Measurements from ENCODE around the gene LTO1. TPM values are rescaled to one million over a fixed set of nuclear protein-coding genes. Genes with fewer than 3 reads are reported as not detected.

The LTO1 gene
- polyA plus RNA-seq, 1 of the 3 experiments (the other 2 are of a cell fraction) = 30.8 TPM

DNA sequence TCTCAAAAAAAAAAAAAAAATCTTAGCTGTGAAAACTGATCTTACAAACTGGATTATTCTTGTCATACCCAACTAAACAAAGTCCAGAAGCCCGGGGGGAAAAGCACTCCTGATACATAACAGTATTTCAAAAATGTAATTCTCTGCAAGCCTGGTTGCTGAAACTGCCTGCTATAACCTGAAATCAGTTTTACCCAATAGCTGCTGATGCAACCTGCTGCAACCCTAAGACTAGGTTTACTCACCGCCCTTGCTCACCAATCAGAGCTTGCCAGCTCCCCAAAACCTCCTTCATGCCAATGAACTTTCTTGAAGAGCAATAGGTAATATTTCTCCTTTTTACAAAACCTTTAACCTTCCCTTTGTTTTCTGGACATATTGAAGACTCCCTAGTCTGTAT lies 16.3 kb upstream of the LTO1 start:
- H3K4me3 ChIP-seq (ENCODE audit: low read depth in 2 of 2, low read length in 1 of 2) = no peak overlapping the region

DNA sequence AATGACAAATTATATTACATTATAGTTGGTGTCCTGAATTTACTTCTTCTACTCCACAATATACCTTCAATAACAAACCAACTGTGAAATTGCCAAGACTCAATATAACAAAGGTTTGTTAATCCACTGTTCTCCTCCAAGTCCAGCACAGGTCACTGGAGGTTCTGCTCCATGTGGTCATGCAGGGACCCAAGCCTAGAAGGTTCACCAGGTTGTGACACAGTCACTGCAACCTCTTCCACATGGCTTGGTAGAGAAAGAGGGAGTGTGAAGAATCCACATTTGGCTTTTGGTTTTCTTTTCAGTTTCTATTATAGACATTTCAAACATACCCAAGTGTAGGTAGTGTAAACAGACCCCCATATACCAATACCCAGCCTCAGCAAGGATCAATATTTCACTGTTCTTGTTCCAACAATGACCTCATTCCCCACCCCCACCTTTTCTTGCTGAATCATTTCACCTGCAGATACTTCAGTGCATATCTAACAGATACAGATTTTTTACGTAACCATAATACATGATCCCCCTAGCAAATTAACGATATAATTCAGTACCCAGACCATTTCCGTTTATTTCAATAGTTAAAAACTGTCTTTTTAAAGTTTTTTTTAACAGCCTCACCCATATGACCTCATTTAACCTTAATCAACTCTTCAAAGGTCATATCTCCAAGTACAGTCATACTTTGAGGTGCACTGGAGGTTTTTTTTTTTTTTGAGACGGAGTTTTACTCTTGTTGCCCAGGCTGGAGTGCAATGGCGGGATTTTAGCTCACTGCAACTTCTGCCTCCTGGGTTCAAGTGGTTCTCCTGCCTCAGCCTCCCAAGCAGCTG lies 14.5 kb upstream of the LTO1 start:
- Histone ChIP-seq H3F3A (replicated peaks; ENCODE audit: insufficient read depth) (no peaks in the 10 kb centered on the region), H3K36me3 (replicated peaks in 1 of 2; ENCODE audit: control insufficient read depth in 1 of 2, insufficient read depth in 2 of 2, low read length in 1 of 2) (no peaks in the 10 kb centered on the region), H3K27me3 (ENCODE audit: insufficient read depth) (peaks cover 6% of the 10 kb centered on the region; the same call in 1 of the 2 replicates), H3K79me2 (ENCODE audit: insufficient read depth) (no peaks in the 10 kb centered on the region), H4K20me1 (ENCODE audit: insufficient read depth) (no peaks in the 10 kb centered on the region), H3K9ac (no peak overlapping the region), H3K9me2 (no peaks in the 10 kb centered on the region), H3K27ac (ENCODE audit: low read depth in 2 of 2, low read length in 1 of 2) (no peak overlapping the region), H2AFZ (ENCODE audit: low read depth) (no peak overlapping the region), H3K4me1 (ENCODE audit: control insufficient read depth in 1 of 2, insufficient read depth in 2 of 2, low read depth in 1 of 2, low read length in 1 of 2) (no peaks in the 10 kb centered on the region; a peak in 1 of 4 replicates), H3K4me3 (ENCODE audit: low read depth in 2 of 2, low read length in 1 of 2) (no peak overlapping the region), H3K9me3 (no peaks in the 10 kb centered on the region), H3K4me2 (no peak overlapping the region)
- no peak for DNase-seq
- WGBS (ENCODE audit: low lambda C conversion rate) = 77% methylated on average over 5 of the region's 5 CpGs
- ChIA-PET CTCF (interaction anchor here (2.5 to 2.8 kb wide), 2 partner anchors 15 to 506 kb away, joined by 7 to 14 read pairs; no protein-coding TSS in a partner anchor), POLR2A (no interaction called here)
- TF ChIP-seq, protein P1, sequence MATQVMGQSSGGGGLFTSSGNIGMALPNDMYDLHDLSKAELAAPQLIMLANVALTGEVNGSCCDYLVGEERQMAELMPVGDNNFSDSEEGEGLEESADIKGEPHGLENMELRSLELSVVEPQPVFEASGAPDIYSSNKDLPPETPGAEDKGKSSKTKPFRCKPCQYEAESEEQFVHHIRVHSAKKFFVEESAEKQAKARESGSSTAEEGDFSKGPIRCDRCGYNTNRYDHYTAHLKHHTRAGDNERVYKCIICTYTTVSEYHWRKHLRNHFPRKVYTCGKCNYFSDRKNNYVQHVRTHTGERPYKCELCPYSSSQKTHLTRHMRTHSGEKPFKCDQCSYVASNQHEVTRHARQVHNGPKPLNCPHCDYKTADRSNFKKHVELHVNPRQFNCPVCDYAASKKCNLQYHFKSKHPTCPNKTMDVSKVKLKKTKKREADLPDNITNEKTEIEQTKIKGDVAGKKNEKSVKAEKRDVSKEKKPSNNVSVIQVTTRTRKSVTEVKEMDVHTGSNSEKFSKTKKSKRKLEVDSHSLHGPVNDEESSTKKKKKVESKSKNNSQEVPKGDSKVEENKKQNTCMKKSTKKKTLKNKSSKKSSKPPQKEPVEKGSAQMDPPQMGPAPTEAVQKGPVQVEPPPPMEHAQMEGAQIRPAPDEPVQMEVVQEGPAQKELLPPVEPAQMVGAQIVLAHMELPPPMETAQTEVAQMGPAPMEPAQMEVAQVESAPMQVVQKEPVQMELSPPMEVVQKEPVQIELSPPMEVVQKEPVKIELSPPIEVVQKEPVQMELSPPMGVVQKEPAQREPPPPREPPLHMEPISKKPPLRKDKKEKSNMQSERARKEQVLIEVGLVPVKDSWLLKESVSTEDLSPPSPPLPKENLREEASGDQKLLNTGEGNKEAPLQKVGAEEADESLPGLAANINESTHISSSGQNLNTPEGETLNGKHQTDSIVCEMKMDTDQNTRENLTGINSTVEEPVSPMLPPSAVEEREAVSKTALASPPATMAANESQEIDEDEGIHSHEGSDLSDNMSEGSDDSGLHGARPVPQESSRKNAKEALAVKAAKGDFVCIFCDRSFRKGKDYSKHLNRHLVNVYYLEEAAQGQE (IDR thresholded peaks at IDR 0.05; ENCODE audit: low read depth, low read length) = no peak
- TF ChIP-seq JUND (IDR thresholded peaks at IDR 0.05) = no peak
- no peak for TF ChIP-seq SIN3A (IDR thresholded peaks at IDR 0.05; ENCODE audit: borderline replicate concordance, low read depth, low read length)
- TF ChIP-seq NRF1 (IDR thresholded peaks at IDR 0.05; ENCODE audit: low read depth, low read length) = no peak
- TF ChIP-seq FOXM1 (IDR thresholded peaks at IDR 0.05; ENCODE audit: low read depth) = no peak
- no peak for TF ChIP-seq RCOR1 (IDR thresholded peaks at IDR 0.05; ENCODE audit: low read length)
- no peak for TF ChIP-seq TAF1 (IDR thresholded peaks at IDR 0.05; ENCODE audit: borderline replicate concordance, low read depth, low read length)
- no peak for TF ChIP-seq SMC3 (IDR thresholded peaks at IDR 0.05; ENCODE audit: low read depth, low read length)

More for the DNA sequence above, 16.3 kb upstream of the LTO1 start:
- H3K36me3 ChIP-seq (replicated peaks in 1 of 2; ENCODE audit: control insufficient read depth in 1 of 2, insufficient read depth in 2 of 2, low read length in 1 of 2) = no peaks in the 10 kb centered on the region
- no peaks in the 10 kb centered on the region for H3K4me1 ChIP-seq (ENCODE audit: control insufficient read depth in 1 of 2, insufficient read depth in 2 of 2, low read depth in 1 of 2, low read length in 1 of 2)
- TF ChIP-seq MXI1 (IDR thresholded peaks at IDR 0.05; ENCODE audit: low read depth, low read length) (no peak), SIN3A (IDR thresholded peaks at IDR 0.05; ENCODE audit: borderline replicate concordance, low read depth, low read length) (no peak), SMC3 (IDR thresholded peaks at IDR 0.05; ENCODE audit: low read depth, low read length) (no peak), MEF2A (IDR thresholded peaks at IDR 0.05; ENCODE audit: borderline replicate concordance, low read depth) (no peak), EP300 (IDR thresholded peaks at IDR 0.05; ENCODE audit: borderline replicate concordance in 1 of 2, low read depth in 1 of 2, low read length in 1 of 2) (no peak), POLR2AphosphoS5 (IDR thresholded peaks at IDR 0.05; ENCODE audit: low read depth, low read length) (no peak), RCOR1 (IDR thresholded peaks at IDR 0.05; ENCODE audit: low read length) (no peak), JUND (IDR thresholded peaks at IDR 0.05) (no peak), TAF1 (IDR thresholded peaks at IDR 0.05; ENCODE audit: borderline replicate concordance, low read depth, low read length) (no peak), YY1 (IDR thresholded peaks at IDR 0.05; ENCODE audit: low read depth) (no peak), EZH2phosphoT487 (IDR thresholded peaks at IDR 0.05; ENCODE audit: borderline replicate concordance, low read depth) (no peak), TCF12 (IDR thresholded peaks at IDR 0.05) (no peak), FOXM1 (IDR thresholded peaks at IDR 0.05; ENCODE audit: low read depth) (no peak), ELF1 (IDR thresholded peaks at IDR 0.05) (no peak)
- TF ChIP-seq, protein P2, sequence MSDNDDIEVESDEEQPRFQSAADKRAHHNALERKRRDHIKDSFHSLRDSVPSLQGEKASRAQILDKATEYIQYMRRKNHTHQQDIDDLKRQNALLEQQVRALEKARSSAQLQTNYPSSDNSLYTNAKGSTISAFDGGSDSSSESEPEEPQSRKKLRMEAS (IDR thresholded peaks at IDR 0.05; ENCODE audit: low read depth) = no peak
- TF ChIP-seq, protein P3, sequence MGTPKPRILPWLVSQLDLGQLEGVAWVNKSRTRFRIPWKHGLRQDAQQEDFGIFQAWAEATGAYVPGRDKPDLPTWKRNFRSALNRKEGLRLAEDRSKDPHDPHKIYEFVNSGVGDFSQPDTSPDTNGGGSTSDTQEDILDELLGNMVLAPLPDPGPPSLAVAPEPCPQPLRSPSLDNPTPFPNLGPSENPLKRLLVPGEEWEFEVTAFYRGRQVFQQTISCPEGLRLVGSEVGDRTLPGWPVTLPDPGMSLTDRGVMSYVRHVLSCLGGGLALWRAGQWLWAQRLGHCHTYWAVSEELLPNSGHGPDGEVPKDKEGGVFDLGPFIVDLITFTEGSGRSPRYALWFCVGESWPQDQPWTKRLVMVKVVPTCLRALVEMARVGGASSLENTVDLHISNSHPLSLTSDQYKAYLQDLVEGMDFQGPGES (IDR thresholded peaks at IDR 0.05; ENCODE audit: low read depth, low read length) = no peak
- TF ChIP-seq, protein P4, sequence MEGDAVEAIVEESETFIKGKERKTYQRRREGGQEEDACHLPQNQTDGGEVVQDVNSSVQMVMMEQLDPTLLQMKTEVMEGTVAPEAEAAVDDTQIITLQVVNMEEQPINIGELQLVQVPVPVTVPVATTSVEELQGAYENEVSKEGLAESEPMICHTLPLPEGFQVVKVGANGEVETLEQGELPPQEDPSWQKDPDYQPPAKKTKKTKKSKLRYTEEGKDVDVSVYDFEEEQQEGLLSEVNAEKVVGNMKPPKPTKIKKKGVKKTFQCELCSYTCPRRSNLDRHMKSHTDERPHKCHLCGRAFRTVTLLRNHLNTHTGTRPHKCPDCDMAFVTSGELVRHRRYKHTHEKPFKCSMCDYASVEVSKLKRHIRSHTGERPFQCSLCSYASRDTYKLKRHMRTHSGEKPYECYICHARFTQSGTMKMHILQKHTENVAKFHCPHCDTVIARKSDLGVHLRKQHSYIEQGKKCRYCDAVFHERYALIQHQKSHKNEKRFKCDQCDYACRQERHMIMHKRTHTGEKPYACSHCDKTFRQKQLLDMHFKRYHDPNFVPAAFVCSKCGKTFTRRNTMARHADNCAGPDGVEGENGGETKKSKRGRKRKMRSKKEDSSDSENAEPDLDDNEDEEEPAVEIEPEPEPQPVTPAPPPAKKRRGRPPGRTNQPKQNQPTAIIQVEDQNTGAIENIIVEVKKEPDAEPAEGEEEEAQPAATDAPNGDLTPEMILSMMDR (IDR thresholded peaks at IDR 0.05) = no peak
- H3K9me3 ChIP-seq = no peaks in the 10 kb centered on the region
- CTCF ChIA-PET = interaction anchor here (0.6 to 2.8 kb wide), 6 partner anchors 13 to 504 kb away, joined by 3 to 14 read pairs (median 7); no protein-coding TSS in a partner anchor
- H3K27me3 ChIP-seq (ENCODE audit: insufficient read depth) = peaks cover 6% of the 10 kb centered on the region; the same call in 1 of the 2 replicates
- no peaks in the 10 kb centered on the region for H4K20me1 ChIP-seq (ENCODE audit: insufficient read depth)
- no peak for DNase-seq
- no peaks in the 10 kb centered on the region for H3K9me2 ChIP-seq
- no peaks in the 10 kb centered on the region for H3K79me2 ChIP-seq (ENCODE audit: insufficient read depth)
- H3K27ac ChIP-seq (ENCODE audit: low read depth in 2 of 2, low read length in 1 of 2) = no peak overlapping the region
- no peak overlapping the region for H2AFZ ChIP-seq (ENCODE audit: low read depth)
- no peak overlapping the region for H3K9ac ChIP-seq
- POLR2A ChIA-PET = interaction anchor here (0.8 kb wide), 1 partner anchor 589 kb away, joined by 5 read pairs; no protein-coding TSS in a partner anchor
- no peak overlapping the region for H3K4me2 ChIP-seq
- no peaks in the 10 kb centered on the region for H3F3A ChIP-seq (replicated peaks; ENCODE audit: insufficient read depth)
- WGBS (ENCODE audit: low lambda C conversion rate) = 44% methylated on average over 2 of the region's 2 CpGs
